ENCODE data around the gene ZBTB20. TPM values are rescaled to one million over a fixed set of nuclear protein-coding genes. Genes with fewer than 3 reads are reported as not detected.
A peak's percentile ranks its signal among the peaks of the same experiment; 100 is the strongest.

ZBTB20 gene
- total RNA-seq, 1 donor from 2014 or later = 15.5 TPM

DNA sequence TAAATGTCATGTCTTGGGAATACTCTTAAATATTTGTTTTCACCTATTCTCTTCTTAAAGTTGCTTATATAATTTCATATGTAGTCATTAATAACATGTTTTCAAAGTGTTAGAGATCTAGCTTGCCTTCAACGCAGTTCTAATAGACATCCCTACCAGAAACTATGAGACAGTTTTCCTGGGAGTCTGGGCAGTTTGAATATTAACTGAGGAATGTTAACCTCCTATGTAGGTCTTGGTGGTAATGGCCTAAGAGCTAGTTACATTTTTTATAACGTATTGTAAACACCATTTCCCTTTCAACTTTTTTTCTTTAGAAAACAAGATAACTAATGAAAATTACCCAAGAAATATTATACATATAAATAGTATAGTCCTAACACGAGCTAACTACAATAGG lies 525.1 kb downstream of the ZBTB20 start:
- no peak for DNase-seq (ENCODE audit: low spot score)
- Mint-ChIP-seq H3K36me3 (ENCODE audit: low read depth) (no peaks in the 10 kb centered on the region), H3K4me1 (ENCODE audit: low read depth) (peaks cover 51% of the 10 kb centered on the region), H3K9me3 (ENCODE audit: low read depth) (no peaks in the 10 kb centered on the region), H3K27me3 (ENCODE audit: low read depth) (no peaks in the 10 kb centered on the region), H3K4me3 (ENCODE audit: unreplicated experiment) (no peak overlapping the region), H3K27ac (ENCODE audit: unreplicated experiment) (peak overlapping the region; percentile 18)
- TF ChIP-seq, protein P1, sequence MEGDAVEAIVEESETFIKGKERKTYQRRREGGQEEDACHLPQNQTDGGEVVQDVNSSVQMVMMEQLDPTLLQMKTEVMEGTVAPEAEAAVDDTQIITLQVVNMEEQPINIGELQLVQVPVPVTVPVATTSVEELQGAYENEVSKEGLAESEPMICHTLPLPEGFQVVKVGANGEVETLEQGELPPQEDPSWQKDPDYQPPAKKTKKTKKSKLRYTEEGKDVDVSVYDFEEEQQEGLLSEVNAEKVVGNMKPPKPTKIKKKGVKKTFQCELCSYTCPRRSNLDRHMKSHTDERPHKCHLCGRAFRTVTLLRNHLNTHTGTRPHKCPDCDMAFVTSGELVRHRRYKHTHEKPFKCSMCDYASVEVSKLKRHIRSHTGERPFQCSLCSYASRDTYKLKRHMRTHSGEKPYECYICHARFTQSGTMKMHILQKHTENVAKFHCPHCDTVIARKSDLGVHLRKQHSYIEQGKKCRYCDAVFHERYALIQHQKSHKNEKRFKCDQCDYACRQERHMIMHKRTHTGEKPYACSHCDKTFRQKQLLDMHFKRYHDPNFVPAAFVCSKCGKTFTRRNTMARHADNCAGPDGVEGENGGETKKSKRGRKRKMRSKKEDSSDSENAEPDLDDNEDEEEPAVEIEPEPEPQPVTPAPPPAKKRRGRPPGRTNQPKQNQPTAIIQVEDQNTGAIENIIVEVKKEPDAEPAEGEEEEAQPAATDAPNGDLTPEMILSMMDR (IDR thresholded peaks at IDR 0.05) = no peak

DNA sequence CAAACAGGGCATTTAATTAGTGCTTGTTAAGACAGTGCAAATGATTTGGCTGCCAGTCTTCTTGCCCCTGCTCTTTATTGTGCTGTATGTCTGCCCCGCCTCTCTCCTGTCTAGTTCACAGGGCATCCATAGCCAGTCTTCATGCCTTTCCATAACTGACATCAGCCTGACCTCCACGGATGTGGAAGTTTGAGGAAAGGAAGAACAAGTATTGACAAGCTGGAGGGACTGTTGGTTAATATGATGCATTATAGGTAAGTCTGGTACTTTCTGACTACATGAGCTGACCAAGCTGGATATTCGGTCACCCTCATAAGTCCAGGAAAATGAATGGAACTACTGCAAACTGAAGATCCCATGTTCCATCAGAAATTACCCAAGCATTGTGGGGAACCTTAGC lies 527.3 kb downstream of the ZBTB20 start:
- Mint-ChIP-seq H3K4me3 (ENCODE audit: unreplicated experiment) (no peak overlapping the region), H3K27ac (ENCODE audit: unreplicated experiment) (no peak overlapping the region), H3K4me1 (ENCODE audit: low read depth) (peaks cover 36% of the 10 kb centered on the region), H3K36me3 (ENCODE audit: low read depth) (no peaks in the 10 kb centered on the region), H3K27me3 (ENCODE audit: low read depth) (no peaks in the 10 kb centered on the region), H3K9me3 (ENCODE audit: low read depth) (no peaks in the 10 kb centered on the region)
- DNase-seq (ENCODE audit: low spot score) = no peak
- TF ChIP-seq, protein P1 (IDR thresholded peaks at IDR 0.05) = no peak

DNA sequence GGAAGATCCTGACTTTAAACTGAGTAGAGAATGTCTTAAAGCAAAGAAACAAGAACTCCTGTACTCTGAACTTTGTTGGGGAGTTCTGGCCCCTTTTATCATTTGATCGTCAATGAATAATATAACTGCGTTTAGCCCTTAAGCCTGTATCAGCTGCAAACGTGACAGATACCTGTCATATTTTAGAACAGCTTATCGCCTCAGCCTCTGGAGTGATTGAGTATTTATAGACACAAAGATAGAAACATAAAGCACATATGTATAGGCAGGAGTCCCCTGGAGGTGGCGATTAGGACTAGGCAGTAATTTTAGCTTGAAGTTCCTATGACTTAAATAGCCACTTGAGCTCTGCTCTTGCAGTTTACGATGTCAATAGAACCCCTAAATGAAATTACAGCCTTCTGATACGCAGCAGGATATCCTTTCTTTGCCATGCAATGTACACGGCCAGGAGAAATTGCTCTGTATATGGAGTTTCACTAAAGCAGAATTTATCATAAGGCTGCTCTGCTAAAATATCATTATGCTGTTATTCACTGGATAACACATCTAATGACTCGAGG lies 531.5 kb downstream of the ZBTB20 start:
- no peak for DNase-seq (ENCODE audit: low spot score)
- H3K27me3 Mint-ChIP-seq (ENCODE audit: low read depth) = no peaks in the 10 kb centered on the region
- peaks cover 3% of the 10 kb centered on the region for H3K4me1 Mint-ChIP-seq (ENCODE audit: low read depth)

DNA sequence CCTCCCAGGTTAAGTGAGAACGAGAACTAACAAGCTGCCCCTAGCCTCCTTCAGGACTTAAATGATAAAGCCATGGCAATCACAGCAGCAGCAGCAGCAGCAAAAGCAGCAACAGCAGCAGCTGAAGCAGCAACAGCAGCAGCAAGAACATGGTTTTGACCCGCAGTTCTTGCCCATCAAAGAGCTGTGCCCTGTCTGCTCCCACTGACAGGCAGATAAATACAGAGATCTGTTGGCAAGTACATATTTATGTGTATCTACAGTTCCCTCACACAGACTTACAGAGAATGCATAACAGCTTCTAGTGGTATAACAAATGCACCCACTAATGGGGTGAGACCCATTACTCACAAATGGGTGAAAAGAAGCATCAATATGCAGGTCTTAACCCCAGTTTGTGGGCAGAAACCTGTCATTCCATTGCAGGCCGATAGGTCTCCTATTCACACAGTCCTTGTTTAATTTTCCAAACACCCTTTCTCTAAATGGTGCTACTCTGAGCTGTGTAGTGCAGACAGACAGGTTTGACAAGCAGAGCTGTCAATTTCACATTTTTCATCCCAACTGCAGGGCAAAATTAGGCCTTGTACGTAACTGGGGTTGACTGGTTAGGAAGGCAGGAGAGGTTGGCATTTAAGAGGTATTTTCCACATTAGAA lies 537.0 kb downstream of the ZBTB20 start:
- no peaks in the 10 kb centered on the region for H3K27me3 Mint-ChIP-seq (ENCODE audit: low read depth)
- DNase-seq (ENCODE audit: low spot score) = no peak
- TF ChIP-seq, protein P1 (IDR thresholded peaks at IDR 0.05) = no peak
- peaks cover 3% of the 10 kb centered on the region for H3K36me3 Mint-ChIP-seq (ENCODE audit: low read depth)
- no peak overlapping the region for H3K27ac Mint-ChIP-seq (ENCODE audit: unreplicated experiment)
- H3K4me3 Mint-ChIP-seq (ENCODE audit: unreplicated experiment) = no peak overlapping the region
- H3K4me1 Mint-ChIP-seq (ENCODE audit: low read depth) = peaks cover 34% of the 10 kb centered on the region
- H3K9me3 Mint-ChIP-seq (ENCODE audit: low read depth) = no peaks in the 10 kb centered on the region

More for the DNA sequence above, 531.5 kb downstream of the ZBTB20 start:
- Mint-ChIP-seq H3K27ac (ENCODE audit: unreplicated experiment) (no peak overlapping the region), H3K36me3 (ENCODE audit: low read depth) (peaks cover 3% of the 10 kb centered on the region), H3K4me3 (ENCODE audit: unreplicated experiment) (no peak overlapping the region), H3K9me3 (ENCODE audit: low read depth) (no peaks in the 10 kb centered on the region)
- TF ChIP-seq, protein P1 (IDR thresholded peaks at IDR 0.05) = no peak

DNA sequence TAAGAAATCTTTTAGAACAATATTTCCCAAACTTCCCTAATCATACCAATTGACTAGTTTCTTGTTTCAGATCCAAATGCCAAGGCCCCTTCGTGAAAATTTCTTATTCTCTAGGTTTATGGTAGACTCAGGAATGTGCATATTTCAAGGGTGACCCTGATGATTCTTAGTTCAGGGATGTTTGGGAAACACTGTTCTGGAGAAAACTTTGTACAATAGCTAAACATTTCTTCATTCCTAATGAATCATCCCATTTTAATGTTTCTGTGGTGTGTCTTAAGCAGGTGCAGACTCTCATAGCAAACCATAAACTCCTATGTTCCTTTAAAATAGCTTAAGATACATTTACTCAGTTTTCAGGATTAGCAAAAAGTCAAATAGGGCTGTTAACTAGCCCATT lies 538.8 kb downstream of the ZBTB20 start:
- TF ChIP-seq, protein P1 (IDR thresholded peaks at IDR 0.05) = no peak
- H3K4me1 Mint-ChIP-seq (ENCODE audit: low read depth) = peaks cover 34% of the 10 kb centered on the region
- no peaks in the 10 kb centered on the region for H3K9me3 Mint-ChIP-seq (ENCODE audit: low read depth)
- H3K27me3 Mint-ChIP-seq (ENCODE audit: low read depth) = no peaks in the 10 kb centered on the region
- no peak for DNase-seq (ENCODE audit: low spot score)
- peaks cover 1% of the 10 kb centered on the region for H3K36me3 Mint-ChIP-seq (ENCODE audit: low read depth)
- H3K27ac Mint-ChIP-seq (ENCODE audit: unreplicated experiment) = peak overlapping the region; percentile 60
- no peak overlapping the region for H3K4me3 Mint-ChIP-seq (ENCODE audit: unreplicated experiment)
